Measurements from ENCODE around the gene PGC. TPM values are rescaled to one million over a fixed set of nuclear protein-coding genes. Genes with fewer than 3 reads are reported as not detected.

The PGC gene
- total RNA-seq, 2 experiments from 2014 or later: not detected

DNA sequence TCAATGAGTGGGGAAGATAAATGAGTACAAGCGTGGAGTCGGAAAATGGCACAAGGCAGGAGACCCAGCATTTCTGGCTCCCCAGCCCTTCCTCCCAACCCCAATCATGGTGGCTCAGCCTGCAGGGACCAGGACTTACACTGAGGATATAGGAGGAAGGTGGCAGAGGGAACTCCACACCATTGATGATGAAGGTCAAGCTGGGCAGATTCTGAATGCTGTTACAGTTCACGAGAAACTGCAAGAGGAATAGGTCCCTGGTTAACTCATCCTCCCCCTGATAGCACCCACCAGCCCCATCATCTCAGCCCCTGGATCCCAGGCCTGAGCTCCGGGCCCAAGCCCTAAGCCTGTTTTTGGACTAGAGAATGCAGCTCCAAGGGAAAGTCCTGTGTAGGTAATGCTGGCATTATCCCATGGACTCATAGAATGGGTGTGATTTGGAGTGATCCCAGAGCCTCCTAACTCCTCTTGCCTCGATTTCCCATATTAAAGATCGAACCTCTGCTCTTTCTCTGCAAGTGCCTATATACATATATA, 9.5 kb downstream of the PGC start:
- H3K27me3 Mint-ChIP-seq: no peaks in the 10 kb centered on the region
- no peaks in the 10 kb centered on the region for H3K9me3 Mint-ChIP-seq
- ChIA-PET CTCF (interaction anchor here (0.8 to 1.5 kb wide), 4 partner anchors 8 to 49 kb away, joined by 3 to 4 read pairs (median 3); partner anchors contain the start of gene TOMM6), POLR2A (no interaction called here)
- H3K36me3 Mint-ChIP-seq (ENCODE audit: low read depth): no peaks in the 10 kb centered on the region
- no peak overlapping the region for H3K27ac Mint-ChIP-seq
- no peak overlapping the region for H3K4me3 Mint-ChIP-seq
- DNase-seq: no peak
- H3K4me1 Mint-ChIP-seq: peaks cover 15% of the 10 kb centered on the region

DNA sequence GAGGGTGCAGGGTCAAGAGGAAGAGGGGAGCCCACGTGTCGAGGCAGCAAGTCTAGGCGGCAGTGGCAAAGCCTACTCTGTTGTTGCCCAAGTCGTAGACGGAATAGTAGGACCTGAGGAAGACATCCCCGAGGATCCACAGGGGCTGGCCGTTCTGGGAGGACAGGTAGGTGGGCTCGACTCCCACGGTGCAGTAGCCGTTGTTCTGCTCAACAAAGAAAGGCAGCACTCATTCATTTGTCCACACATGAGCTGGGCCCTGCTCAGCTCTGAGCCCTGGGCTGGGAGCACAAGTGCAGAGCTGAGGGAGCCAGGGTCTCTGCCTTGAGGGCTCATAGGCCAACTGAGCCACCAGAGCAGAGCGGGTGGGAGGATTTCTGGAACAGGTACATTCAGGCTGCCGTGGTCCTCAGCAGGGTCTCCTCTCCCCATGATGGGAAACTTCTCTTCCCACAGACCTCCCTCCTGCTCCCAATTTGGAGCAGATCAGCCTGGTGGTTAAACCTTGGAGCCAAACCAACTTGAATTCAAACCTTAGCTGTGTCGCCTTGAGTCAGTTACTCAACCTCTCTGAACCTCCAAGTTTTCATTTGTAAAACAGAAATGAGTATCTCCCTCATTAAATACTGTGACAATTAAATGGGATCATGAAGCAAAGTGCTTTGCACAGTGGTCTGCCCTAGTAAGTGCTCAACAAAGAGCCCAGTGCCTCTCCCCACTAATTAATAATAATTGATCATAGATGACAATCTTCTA, 10.2 kb downstream of the PGC start:
- H3K9me3 Mint-ChIP-seq: no peaks in the 10 kb centered on the region
- ChIA-PET CTCF (interaction anchor here (1.0 to 1.5 kb wide), 4 partner anchors 9 to 40 kb away, joined by 3 to 6 read pairs (median 4); no protein-coding TSS in a partner anchor), POLR2A (no interaction called here)
- DNase-seq: no peak
- H3K4me3 Mint-ChIP-seq: no peak overlapping the region
- no peak overlapping the region for H3K27ac Mint-ChIP-seq
- H3K27me3 Mint-ChIP-seq: no peaks in the 10 kb centered on the region
- H3K36me3 Mint-ChIP-seq (ENCODE audit: low read depth): no peaks in the 10 kb centered on the region
- peaks cover 19% of the 10 kb centered on the region for H3K4me1 Mint-ChIP-seq

DNA sequence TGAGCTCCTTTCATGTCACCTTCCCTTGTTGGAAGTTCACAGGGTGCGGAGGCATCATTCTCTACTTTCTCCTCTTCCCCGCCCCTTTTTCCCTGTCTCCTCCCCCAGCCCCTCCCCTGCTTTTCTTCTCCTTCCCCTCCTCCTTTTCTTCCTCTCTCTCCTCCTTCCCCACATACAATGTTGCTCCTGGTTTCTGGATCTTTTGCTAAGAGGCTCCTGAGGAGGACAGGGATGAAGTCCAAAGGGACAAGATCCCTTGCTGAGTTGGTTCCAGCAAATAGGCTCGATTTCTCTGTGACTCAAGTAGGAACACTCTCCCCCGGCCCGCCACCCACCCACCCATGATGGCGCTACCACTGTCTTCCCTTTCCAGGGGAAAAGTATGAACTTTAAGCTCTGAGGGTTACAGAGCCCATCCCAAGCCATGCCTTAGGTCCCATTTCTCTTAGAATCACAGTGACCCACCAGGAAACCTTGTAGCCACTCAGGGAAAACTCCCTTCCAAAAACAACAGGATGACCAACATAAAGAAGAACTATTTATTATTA, 10.9 kb downstream of the PGC start:
- ChIA-PET POLR2A (no interaction called here), CTCF (interaction anchor here (1.0 to 1.5 kb wide), 3 partner anchors 9 to 41 kb away, joined by 3 to 6 read pairs (median 4); no protein-coding TSS in a partner anchor)
- Mint-ChIP-seq H3K27ac (no peak overlapping the region), H3K27me3 (no peaks in the 10 kb centered on the region), H3K4me3 (peak overlapping the region; percentile 83), H3K9me3 (no peaks in the 10 kb centered on the region), H3K4me1 (peaks cover 23% of the 10 kb centered on the region), H3K36me3 (ENCODE audit: low read depth) (no peaks in the 10 kb centered on the region)
- DNase-seq: no peak

DNA sequence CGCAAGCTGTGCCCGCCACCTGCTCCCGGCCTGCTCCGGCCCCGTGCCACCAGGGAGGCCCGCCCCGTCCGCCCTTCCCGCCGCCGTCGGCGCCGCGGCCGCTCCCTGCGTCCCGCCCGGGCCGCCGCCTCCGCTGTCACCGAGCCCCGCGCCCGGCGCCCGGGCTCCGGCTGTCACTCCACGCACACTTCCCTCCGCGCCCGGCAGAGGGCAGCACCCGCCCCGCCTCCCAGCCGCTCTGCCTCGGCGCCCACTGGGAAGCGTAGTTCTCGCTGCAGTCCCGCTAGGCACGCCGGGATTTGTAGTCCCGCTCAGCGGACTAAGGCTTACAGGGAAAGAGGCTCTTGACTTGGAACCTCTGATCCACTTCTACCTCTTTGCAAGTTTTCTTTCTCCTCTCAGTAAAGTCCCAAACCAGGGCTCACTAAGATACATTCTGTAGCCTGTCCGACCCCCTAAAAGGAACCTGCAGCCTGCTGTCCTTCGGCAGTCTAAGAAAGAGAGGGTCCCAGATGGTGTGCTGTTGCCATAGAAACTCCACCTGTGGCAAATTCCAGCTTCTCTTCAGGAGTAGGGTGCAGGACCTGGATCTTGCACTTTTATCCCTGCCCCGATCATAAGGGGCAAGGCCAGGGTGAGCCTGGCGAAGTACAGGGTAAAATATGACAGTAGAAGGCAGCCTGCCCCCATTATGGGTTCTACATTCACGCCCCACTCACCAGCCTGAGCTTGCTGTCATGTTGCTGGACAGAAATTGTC, 11.6 kb downstream of the PGC start, which contains the start of gene TFEB:
TSS of gene TFEB (minus strand) at position 182 of the 759 bp plus-strand sequence. CDS start 44,395 bp downstream, outside the sequence.
- no peaks in the 10 kb centered on the region for H3K36me3 Mint-ChIP-seq (ENCODE audit: low read depth)
- CTCF ChIA-PET: interaction anchor here (1.2 to 1.5 kb wide), 3 partner anchors 10 to 306 kb away, joined by 4 to 6 read pairs (median 4); no protein-coding TSS in a partner anchor
- H3K9me3 Mint-ChIP-seq: no peaks in the 10 kb centered on the region
- no peaks in the 10 kb centered on the region for H3K27me3 Mint-ChIP-seq
- peaks cover 27% of the 10 kb centered on the region for H3K4me1 Mint-ChIP-seq
- POLR2A ChIA-PET: no interaction called here
- H3K4me3 Mint-ChIP-seq: peak within 1 kb of the TSS; percentile 83
- DNase-seq: peak; percentile 93
- H3K27ac Mint-ChIP-seq: peak within 1 kb of the TSS; percentile 66

DNA sequence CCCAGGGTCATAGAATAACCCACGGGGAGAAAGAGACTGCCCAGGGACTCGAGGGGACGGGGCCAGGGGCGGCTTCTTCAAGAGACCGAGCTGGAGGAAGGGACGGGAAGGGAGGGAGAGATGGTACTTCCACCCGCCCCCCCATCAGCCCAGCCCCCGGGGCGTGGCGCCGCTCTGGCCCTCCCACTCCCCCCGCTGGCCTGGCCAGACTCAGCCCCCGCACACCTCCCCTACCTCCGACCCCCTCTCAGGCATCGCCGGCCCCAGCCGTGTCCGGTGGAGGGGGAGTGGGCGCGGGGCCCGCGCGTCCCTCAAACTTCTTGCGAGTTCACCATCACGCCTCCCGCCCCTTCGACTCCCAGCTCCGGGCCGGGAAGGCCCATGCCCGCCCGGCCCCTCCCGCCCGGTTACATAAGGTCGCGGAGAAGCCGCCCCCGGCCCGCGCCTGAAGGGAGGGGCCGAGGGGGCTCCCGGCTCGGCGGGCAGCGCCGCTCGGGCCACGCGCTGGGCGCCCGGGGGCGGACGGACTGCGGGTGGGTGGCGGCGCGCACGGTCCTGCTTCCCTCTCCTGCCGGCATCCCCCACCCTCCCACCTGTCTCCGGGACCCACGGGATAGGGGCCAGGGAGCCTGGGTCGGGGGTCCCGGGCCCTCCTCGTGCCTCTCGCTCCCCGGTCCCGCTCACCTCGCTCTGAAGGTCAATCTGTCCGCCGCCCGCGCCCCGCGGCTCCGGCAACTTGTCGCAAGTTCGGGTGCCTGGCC, 12.4 kb downstream of the PGC start:
- Mint-ChIP-seq H3K4me1 (peaks cover 34% of the 10 kb centered on the region), H3K9me3 (no peaks in the 10 kb centered on the region), H3K27me3 (no peaks in the 10 kb centered on the region), H3K36me3 (ENCODE audit: low read depth) (no peaks in the 10 kb centered on the region), H3K4me3 (peak overlapping the region; percentile 83), H3K27ac (peak overlapping the region; percentile 62)
- ChIA-PET CTCF (interaction anchor here (0.6 to 2.3 kb wide), 8 partner anchors 13 to 310 kb away, joined by 3 to 13 read pairs (median 8); partner anchors contain the start of gene TOMM6), POLR2A (no interaction called here)
- peak; percentile 69 for DNase-seq

DNA sequence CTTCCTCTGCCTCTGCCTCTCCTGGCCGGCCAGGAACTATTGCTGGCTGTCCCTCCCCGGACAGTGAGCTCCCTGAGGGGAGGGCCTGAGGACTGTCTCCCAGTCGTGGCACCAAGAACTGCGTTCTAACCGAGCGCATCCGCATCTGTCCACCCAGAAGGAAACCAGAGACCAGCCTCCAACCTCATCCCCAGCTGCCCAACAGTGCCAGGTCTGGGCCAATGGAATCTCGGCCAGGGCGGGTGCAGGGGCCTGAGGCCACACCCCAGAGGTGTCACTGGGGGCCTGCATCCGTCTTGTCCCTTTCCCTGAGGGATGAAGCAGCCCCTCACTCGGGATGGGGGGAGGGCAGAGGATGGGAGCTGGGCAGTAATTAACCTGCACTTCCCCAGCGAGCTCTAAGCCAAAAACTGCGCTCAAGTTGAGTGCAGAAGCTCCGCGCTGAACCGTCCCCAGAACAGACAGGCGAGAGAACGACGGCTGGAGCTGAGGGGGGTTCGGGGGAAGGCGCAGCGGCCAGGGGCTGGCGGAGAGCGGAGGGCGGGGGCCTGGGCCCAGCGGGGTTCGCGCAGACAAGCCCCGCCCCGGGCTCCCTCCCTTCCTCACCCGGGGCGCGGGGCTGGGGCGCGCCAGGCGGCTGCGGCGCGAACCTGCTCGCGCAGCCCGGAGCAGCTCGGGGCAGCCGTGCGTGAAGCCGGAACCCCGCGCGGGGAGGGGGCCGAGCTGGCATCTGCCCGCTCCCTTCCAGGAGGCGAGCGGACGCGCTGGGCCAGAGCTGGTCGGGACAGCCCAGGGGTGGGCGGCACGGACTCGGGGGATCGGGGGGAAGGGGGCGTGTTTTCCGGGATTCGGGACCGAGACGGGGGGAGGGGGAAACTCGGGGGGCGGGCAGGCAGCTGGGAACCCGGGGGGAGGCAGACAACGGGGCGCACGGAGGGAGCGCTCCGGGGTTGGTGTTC, 13.2 kb downstream of the PGC start:
- Mint-ChIP-seq H3K36me3 (ENCODE audit: low read depth) (no peaks in the 10 kb centered on the region), H3K27ac (peak overlapping the region; percentile 84), H3K4me3 (peak overlapping the region; percentile 79), H3K27me3 (no peaks in the 10 kb centered on the region), H3K4me1 (peaks cover 36% of the 10 kb centered on the region), H3K9me3 (no peaks in the 10 kb centered on the region)
- DNase-seq: peak; percentile 67
- CTCF ChIA-PET: interaction anchor here (0.6 to 2.3 kb wide), 15 partner anchors 10 to 310 kb away, joined by 3 to 13 read pairs (median 4); partner anchors contain the start of genes PGC and TOMM6
- POLR2A ChIA-PET: interaction anchor here (0.7 kb wide), 1 partner anchor 11 kb away, joined by 3 read pairs; no protein-coding TSS in a partner anchor

DNA sequence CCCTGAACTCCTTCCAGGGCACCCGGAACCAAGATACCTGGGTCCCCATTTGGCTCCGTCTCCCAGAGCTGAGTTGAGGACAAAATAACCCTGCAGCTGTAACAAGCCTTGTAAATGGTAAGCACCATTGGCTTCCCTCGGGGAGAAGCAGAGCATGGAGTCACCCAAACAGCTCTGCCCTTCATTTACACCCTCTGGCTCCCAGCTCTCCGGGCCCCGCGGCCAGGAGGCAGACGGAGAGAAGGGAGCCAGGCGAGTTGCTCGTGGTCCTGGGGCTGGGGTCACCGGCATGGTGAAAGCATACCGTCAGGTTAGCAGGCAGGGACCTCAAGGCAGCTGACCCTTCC, 13.9 kb downstream of the PGC start:
- no peaks in the 10 kb centered on the region for H3K27me3 Mint-ChIP-seq
- H3K4me1 Mint-ChIP-seq: peaks cover 37% of the 10 kb centered on the region
- peak overlapping the region; percentile 79 for H3K4me3 Mint-ChIP-seq
- H3K27ac Mint-ChIP-seq: peak overlapping the region; percentile 41
- no peak for DNase-seq
- ChIA-PET POLR2A (no interaction called here), CTCF (interaction anchor here (0.6 to 2.3 kb wide), 12 partner anchors 9 to 1025 kb away, joined by 3 to 13 read pairs (median 4); partner anchors contain the start of genes PGC and TOMM6)
- H3K36me3 Mint-ChIP-seq (ENCODE audit: low read depth): no peaks in the 10 kb centered on the region
- no peaks in the 10 kb centered on the region for H3K9me3 Mint-ChIP-seq

DNA sequence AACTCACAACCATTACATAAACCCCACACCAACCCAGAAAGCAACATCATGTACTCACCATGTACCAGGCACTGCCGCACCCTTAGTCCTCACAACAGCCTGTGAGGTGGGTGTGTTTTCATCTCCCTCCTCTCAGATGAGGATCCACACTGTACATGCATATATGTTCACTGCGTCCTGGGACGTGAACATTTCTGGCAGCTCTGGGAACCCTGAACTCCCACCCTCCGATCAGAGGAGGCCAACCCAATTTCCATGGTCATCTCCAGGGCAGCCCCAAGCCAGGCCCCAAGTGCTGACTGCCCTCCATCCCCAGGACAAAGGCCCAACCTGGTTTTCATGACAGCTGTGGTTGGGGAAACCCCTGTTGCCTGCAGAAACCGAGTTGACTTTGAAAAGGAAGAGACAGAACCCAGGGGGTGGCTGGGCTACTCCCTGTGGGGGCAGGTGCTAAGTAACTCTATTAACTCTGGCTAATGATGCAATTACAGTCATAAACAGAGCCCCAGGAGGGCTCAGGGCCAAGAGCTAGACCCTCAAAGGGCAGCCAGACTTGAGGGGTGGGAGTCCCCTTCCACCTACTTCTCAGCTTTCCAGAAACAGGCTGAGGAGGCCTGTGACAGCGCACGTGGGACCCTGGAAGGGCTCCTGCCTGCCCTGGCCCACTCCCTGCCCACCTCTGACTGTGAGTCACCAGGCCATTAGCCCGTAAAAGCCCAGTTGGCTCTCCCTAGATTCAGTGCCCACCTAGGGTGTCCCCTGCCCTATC, 14.4 kb downstream of the PGC start:
- H3K27me3 Mint-ChIP-seq: no peaks in the 10 kb centered on the region
- H3K4me1 Mint-ChIP-seq: peaks cover 37% of the 10 kb centered on the region
- H3K27ac Mint-ChIP-seq: peak overlapping the region; percentile 60
- no peaks in the 10 kb centered on the region for H3K36me3 Mint-ChIP-seq (ENCODE audit: low read depth)
- DNase-seq: peak; percentile 59
- ChIA-PET POLR2A (no interaction called here), CTCF (interaction anchor here (0.6 to 2.3 kb wide), 10 partner anchors 11 to 1025 kb away, joined by 3 to 13 read pairs (median 4); partner anchors contain the start of genes PGC and TOMM6)
- no peaks in the 10 kb centered on the region for H3K9me3 Mint-ChIP-seq
- peak overlapping the region; percentile 79 for H3K4me3 Mint-ChIP-seq

DNA sequence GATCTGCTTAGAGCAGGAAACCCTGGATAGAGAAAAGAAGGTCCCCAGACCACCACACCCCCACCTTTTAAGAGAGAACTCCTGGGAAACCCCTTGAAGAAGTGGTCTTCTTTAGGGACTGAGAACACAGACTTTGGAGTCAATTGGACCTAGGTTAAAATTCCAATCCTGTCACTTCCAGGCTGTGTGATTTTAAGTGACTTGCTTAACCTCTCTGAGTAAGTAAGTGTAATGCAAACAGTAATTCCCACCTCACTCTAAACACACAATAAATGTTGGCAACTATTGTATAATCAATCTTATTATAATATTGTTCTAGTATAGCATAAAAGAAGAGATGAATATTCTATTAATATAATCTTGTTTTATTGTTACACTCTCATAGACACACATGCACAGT, 15.0 kb downstream of the PGC start:
- peaks cover 41% of the 10 kb centered on the region for H3K4me1 Mint-ChIP-seq
- no peak for DNase-seq
- H3K27me3 Mint-ChIP-seq: no peaks in the 10 kb centered on the region
- POLR2A ChIA-PET: no interaction called here
- H3K4me3 Mint-ChIP-seq: no peak overlapping the region
- H3K27ac Mint-ChIP-seq: peak overlapping the region; percentile 60
- no peaks in the 10 kb centered on the region for H3K9me3 Mint-ChIP-seq
- H3K36me3 Mint-ChIP-seq (ENCODE audit: low read depth): no peaks in the 10 kb centered on the region
- CTCF ChIA-PET: no interaction called here

DNA sequence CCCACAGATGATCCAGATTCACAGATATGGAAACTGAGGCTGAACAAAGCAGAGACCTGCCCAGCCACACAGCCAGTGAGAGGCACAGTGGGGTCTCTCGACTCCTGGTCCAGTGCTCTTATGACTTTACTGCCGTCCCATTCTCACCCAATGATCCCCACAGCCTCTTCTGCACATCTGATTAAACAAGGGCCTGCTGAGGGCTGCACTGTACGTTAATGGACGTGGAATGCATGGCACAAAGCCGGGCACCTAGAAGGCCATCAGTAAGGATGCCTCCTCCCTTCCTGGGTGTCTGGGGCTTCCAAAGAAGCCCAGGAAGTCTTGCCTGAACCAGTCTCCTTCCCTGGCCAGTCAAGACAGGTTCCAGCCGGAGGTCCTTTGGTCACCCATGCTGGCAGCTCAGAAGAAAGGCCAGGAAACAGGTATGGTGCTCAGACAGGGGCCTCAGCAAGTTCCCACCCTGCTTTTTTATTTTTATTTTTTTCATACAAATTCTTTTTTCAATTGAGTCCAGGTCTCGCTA, 15.6 kb downstream of the PGC start:
- Mint-ChIP-seq H3K27ac (no peak overlapping the region), H3K4me3 (no peak overlapping the region), H3K9me3 (no peaks in the 10 kb centered on the region), H3K4me1 (peaks cover 46% of the 10 kb centered on the region), H3K36me3 (ENCODE audit: low read depth) (no peaks in the 10 kb centered on the region), H3K27me3 (no peaks in the 10 kb centered on the region)
- ChIA-PET POLR2A (no interaction called here), CTCF (no interaction called here)
- no peak for DNase-seq

All from activated CD4-positive, alpha-beta T cell treated with anti-CD3 and anti-CD28 coated beads, Interleukin-2, amount 10 ng/mL, durations not matched to agents 7 days and 5 days (primary cell).